CD4-positive, alpha-beta T cell (primary cell): Measurements from ENCODE around the gene GADD45G. TPM values are rescaled to one million over a fixed set of nuclear protein-coding genes. Genes with fewer than 3 reads are reported as not detected.

Source experiments
- ATAC-seq: fragments of 200-7000 bp; cut with Tn5 transposase; one replicate; pipeline ENCODE4 v1.10.0; 2022; ENCODE audit warnings: mild to moderate bottlenecking; ENCODE audit not compliant: poor library complexity
- CTCF ChIA-PET: fragments of 350-600 bp; sonication (Branson Sonifier 250); formaldehyde crosslinking; loops from one replicate; lab custom pipeline; 2021; ENCODE audit warnings: antibody characterized with exemption, inconsistent platforms; lab: Charles Lee
- POLR2A ChIA-PET: fragments of 350-600 bp; sonication (Branson Sonifier 250); formaldehyde crosslinking; loops from one replicate; lab custom pipeline; 2021; ENCODE audit warnings: antibody characterized with exemption, inconsistent platforms; lab: Charles Lee
- DNase-seq, 14 experiments: peaks; one replicate each; pipeline ENCODE4 v3.0.0-alpha.2; 2013 to 2020; ENCODE audit warnings: mixed read lengths in 2 of 14
- H3K27ac ChIP-seq, 2 donors: one replicate each; pipeline versions ENCODE4 v1.5.1 to v1.7.0; 2013; ENCODE audit warnings: low read length in 2 of 2, low read depth in 1 of 2, mild to moderate bottlenecking in 1 of 2
- H3K27me3 ChIP-seq, 2 experiments: 1 replicate in 1 of 2; 2 replicates in 1 of 2; pipeline versions ENCODE4 v1.6.1 to v1.7.0; 2013; ENCODE audit warnings: low read length in 2 of 2, control low read depth in 1 of 2, mild to moderate bottlenecking in 1 of 2, moderate library complexity in 1 of 2; ENCODE audit not compliant: insufficient read depth in 2 of 2, control insufficient read depth in 1 of 2
- H3K36me3 ChIP-seq: one replicate; pipeline ENCODE4 v1.6.1; 2013; ENCODE audit warnings: low read length, control low read depth; ENCODE audit not compliant: insufficient read depth
- H3K4me1 ChIP-seq: one replicate; pipeline ENCODE4 v1.6.1; 2013; ENCODE audit warnings: low read length, control low read depth; ENCODE audit not compliant: insufficient read depth
- H3K4me3 ChIP-seq: one replicate; pipeline ENCODE4 v1.5.1; 2013; ENCODE audit warnings: mild to moderate bottlenecking, low read length, moderate library complexity
- H3K9me3 ChIP-seq, 2 experiments: 1 replicate in 1 of 2; 2 replicates in 1 of 2; pipeline versions ENCODE4 v1.6.1 to v1.7.0; 2013; ENCODE audit warnings: low read length in 2 of 2, mild to moderate bottlenecking in 2 of 2, control low read depth in 1 of 2, moderate library complexity in 1 of 2; ENCODE audit not compliant: control insufficient read depth in 1 of 2, insufficient read depth in 1 of 2
- H3K27ac Mint-ChIP-seq: one replicate; pipeline ENCODE4 v1.8.0; 2020; ENCODE audit warnings: mixed read lengths
- H3K27me3 Mint-ChIP-seq: one replicate; pipeline ENCODE4 v1.8.0; 2021; ENCODE audit warnings: mixed read lengths
- H3K36me3 Mint-ChIP-seq: one replicate; pipeline ENCODE4 v1.8.0; 2021; ENCODE audit warnings: low read depth, mixed read lengths
- H3K4me1 Mint-ChIP-seq: one replicate; pipeline ENCODE4 v1.8.0; 2021; ENCODE audit warnings: low read depth, mixed read lengths
- H3K4me3 Mint-ChIP-seq: one replicate; pipeline ENCODE4 v1.8.0; 2020; ENCODE audit warnings: mild to moderate bottlenecking, mixed read lengths
- H3K9me3 Mint-ChIP-seq: one replicate; pipeline ENCODE4 v1.8.0; 2020; ENCODE audit warnings: mixed read lengths
- intact Hi-C, 2 experiments: fragments of 100-400 bp; cut with DNase I in 1 of 2; cut with micrococcal nuclease in 1 of 2; formaldehyde crosslinking; loops; one replicate each; pipeline versions ENCODE4 v1.15.1 to v1.9.0; 2023 to 2025; cut with DNase I, micrococcal nuclease
- total RNA-seq, 174 experiments: library from RNA in 2 of 174; stranded (reverse) in 2 of 174; gene quantifications; one replicate each; pipeline ENCODE4 v1.2.3 and lab custom pipeline; 2021 to 2026
- TF ChIP-seq, protein P1 (sequence below): fragments of 200-600 bp; IDR thresholded peaks from one replicate; pipeline ENCODE4 v1.8.0; 2022; ENCODE audit warnings: antibody characterized with exemption, mild to moderate bottlenecking

GADD45G gene
- total RNA-seq, 2 experiments from 2014 or later: 15.6 to 16.1 TPM

DNA sequence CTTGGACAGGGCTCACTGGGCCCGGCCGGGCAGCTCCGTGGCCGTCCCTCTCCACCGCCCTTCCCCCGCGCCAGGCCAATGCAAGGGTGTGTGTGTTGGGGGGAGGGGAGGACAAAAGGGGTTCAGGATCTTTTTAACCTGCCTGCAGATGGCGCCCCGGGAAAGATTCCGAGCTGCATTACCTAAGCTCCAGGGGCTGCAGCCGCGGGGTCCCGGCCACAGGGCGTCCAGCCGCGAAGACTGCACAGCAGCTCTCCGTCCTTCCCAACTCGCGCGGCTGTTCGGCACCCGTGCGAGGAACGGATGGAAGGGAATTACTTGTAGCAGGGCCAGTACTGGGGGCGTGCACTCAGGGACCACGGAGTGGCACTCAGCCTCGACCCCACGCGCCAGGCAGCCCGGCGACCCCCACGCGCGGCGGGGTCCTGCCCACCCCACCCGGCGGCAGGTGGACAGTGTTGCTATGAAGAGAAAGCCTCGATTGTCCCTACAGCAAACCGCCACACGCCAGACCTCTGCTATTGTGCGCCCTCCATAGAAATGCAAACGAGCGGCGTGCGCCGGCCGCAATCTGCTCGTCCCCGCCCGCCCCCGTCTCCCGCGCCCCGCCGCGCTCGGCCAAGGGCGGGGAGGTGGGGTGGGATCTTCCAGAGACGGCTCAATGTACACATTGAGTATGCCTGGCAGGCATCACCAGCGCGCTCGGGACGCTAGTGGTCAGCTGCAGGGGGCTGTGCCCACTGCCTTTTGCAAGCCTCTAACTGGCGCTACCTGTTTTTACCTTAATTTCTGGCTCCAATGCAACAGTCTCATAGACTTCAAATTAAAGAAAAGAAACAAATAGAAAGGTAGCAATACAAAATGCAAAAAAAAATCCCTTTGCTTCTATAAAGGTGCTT, 796 bp upstream of the GADD45G start:
- CTCF ChIA-PET: interaction anchor here (1.5 to 1.8 kb wide), 2 partner anchors 494 to 498 kb away, joined by 6 to 8 read pairs; no protein-coding TSS in a partner anchor
- no peak for ATAC-seq
- POLR2A ChIA-PET: interaction anchor here (3.0 kb wide), 1 partner anchor 497 kb away, joined by 27 read pairs; no protein-coding TSS in a partner anchor
- Mint-ChIP-seq H3K27me3 (no peaks in the 10 kb centered on the region), H3K4me1 (peaks cover 29% of the 10 kb centered on the region), H3K4me3 (peak overlapping the region; percentile 89), H3K27ac (peak overlapping the region; percentile 91), H3K36me3 (no peaks in the 10 kb centered on the region), H3K9me3 (no peaks in the 10 kb centered on the region)
- TF ChIP-seq, protein P1, sequence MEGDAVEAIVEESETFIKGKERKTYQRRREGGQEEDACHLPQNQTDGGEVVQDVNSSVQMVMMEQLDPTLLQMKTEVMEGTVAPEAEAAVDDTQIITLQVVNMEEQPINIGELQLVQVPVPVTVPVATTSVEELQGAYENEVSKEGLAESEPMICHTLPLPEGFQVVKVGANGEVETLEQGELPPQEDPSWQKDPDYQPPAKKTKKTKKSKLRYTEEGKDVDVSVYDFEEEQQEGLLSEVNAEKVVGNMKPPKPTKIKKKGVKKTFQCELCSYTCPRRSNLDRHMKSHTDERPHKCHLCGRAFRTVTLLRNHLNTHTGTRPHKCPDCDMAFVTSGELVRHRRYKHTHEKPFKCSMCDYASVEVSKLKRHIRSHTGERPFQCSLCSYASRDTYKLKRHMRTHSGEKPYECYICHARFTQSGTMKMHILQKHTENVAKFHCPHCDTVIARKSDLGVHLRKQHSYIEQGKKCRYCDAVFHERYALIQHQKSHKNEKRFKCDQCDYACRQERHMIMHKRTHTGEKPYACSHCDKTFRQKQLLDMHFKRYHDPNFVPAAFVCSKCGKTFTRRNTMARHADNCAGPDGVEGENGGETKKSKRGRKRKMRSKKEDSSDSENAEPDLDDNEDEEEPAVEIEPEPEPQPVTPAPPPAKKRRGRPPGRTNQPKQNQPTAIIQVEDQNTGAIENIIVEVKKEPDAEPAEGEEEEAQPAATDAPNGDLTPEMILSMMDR: peak; percentile 33
- no peak overlapping the region for H3K27ac ChIP-seq
- no peaks in the 10 kb centered on the region for H3K9me3 ChIP-seq
- peak overlapping the region; percentile 71 for H3K4me3 ChIP-seq
- intact Hi-C loops: loop anchor here (1.0 to 5.0 kb wide), 7 partner anchors 138 to 1267 kb away; no protein-coding TSS in a partner anchor
- peaks cover 40% of the 10 kb centered on the region for H3K4me1 ChIP-seq
- DNase-seq: peak in 9 of 14 experiments; percentile 6 to 73 (median 54)
- no peaks in the 10 kb centered on the region for H3K36me3 ChIP-seq
- no peaks in the 10 kb centered on the region for H3K27me3 ChIP-seq

DNA sequence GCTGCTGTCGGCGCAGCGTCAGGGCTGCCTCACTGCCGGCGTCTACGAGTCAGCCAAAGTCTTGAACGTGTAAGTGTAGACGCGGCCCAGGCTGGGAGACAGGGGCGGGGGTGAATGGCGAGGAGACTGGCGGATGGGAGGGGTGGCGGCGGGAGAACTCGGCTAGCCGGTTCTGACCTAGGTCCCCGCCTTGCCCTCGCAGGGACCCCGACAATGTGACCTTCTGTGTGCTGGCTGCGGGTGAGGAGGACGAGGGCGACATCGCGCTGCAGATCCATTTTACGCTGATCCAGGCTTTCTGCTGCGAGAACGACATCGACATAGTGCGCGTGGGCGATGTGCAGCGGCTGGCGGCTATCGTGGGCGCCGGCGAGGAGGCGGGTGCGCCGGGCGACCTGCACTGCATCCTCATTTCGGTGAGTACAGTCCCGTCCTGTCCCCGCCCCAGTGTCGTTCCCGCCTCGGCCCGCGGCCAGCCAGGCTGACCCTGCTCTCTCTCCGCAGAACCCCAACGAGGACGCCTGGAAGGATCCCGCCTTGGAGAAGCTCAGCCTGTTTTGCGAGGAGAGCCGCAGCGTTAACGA, 745 bp downstream of the GADD45G start:
- ATAC-seq: peak; percentile 51
- Mint-ChIP-seq H3K4me1 (peaks cover 29% of the 10 kb centered on the region), H3K4me3 (peak overlapping the region; percentile 80), H3K36me3 (no peaks in the 10 kb centered on the region), H3K27me3 (no peaks in the 10 kb centered on the region), H3K9me3 (no peaks in the 10 kb centered on the region), H3K27ac (peak overlapping the region; percentile 91)
- peak overlapping the region; percentile 71 for H3K4me3 ChIP-seq
- peaks cover 40% of the 10 kb centered on the region for H3K4me1 ChIP-seq
- H3K9me3 ChIP-seq: no peaks in the 10 kb centered on the region
- POLR2A ChIA-PET: interaction anchor here (1.2 to 3.0 kb wide), 2 partner anchors 138 to 496 kb away, joined by 3 to 27 read pairs; no protein-coding TSS in a partner anchor
- peak; percentile 30 to 79 (median 52) for DNase-seq
- no peaks in the 10 kb centered on the region for H3K36me3 ChIP-seq
- H3K27me3 ChIP-seq: no peaks in the 10 kb centered on the region
- TF ChIP-seq, protein P1: no peak
- CTCF ChIA-PET: no interaction called here
- intact Hi-C loops: loop anchor here in 1 of 2 experiments (5.0 kb wide), 2 partner anchors 137 to 1817 kb away; partner anchors contain the start of gene NFIL3
- H3K27ac ChIP-seq: peak overlapping the region in 1 of 2 donors; percentile 29

DNA sequence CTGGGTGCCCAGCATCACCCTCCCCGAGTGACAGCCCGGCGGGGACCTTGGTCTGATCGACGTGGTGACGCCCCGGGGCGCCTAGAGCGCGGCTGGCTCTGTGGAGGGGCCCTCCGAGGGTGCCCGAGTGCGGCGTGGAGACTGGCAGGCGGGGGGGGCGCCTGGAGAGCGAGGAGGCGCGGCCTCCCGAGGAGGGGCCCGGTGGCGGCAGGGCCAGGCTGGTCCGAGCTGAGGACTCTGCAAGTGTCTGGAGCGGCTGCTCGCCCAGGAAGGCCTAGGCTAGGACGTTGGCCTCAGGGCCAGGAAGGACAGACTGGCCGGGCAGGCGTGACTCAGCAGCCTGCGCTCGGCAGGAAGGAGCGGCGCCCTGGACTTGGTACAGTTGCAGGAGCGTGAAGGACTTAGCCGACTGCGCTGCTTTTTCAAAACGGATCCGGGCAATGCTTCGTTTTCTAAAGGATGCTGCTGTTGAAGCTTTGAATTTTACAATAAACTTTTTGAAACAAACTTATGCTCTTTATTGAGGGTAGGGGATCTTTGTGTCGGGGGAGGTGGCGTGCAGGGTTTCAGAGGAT, 1.3 kb downstream of the GADD45G start:
- ATAC-seq (peak; percentile 3), DNase-seq (peak in 12 of 14 experiments; percentile 11 to 64 (median 28))
- peaks cover 29% of the 10 kb centered on the region for H3K4me1 Mint-ChIP-seq
- TF ChIP-seq, protein P1: no peak
- Histone ChIP-seq H3K27ac (peak overlapping the region in 1 of 2 donors; percentile 29), H3K4me3 (peak overlapping the region; percentile 71), H3K27me3 (no peaks in the 10 kb centered on the region), H3K4me1 (peaks cover 40% of the 10 kb centered on the region), H3K9me3 (no peaks in the 10 kb centered on the region), H3K36me3 (no peaks in the 10 kb centered on the region)
- POLR2A ChIA-PET: interaction anchor here (1.2 kb wide), 1 partner anchor 138 kb away, joined by 3 read pairs; no protein-coding TSS in a partner anchor
- CTCF ChIA-PET: no interaction called here
- intact Hi-C loops: loop anchor here in 1 of 2 experiments (5.0 kb wide), 2 partner anchors 136 to 1816 kb away; partner anchors contain the start of gene NFIL3
- H3K27me3 Mint-ChIP-seq: no peaks in the 10 kb centered on the region
- H3K36me3 Mint-ChIP-seq: no peaks in the 10 kb centered on the region
- peak overlapping the region; percentile 91 for H3K27ac Mint-ChIP-seq
- H3K4me3 Mint-ChIP-seq: peak overlapping the region; percentile 80
- no peaks in the 10 kb centered on the region for H3K9me3 Mint-ChIP-seq
